Measurements from ENCODE around the gene ENPP7.

Gene ENPP7

GRCh38 chr17:79732804-79733691, 2.3 kb downstream of the ENPP7 start:
- DNase-seq (ENCODE audit: low spot score), result no peak

- DNase-seq (ENCODE audit: low spot score), result no peak
Observed at GRCh38 chr17:79733692-79734070, 2.9 kb downstream of the ENPP7 start.

GRCh38 chr17:79735096-79735495, 4.4 kb downstream of the ENPP7 start:
- no peak for DNase-seq (ENCODE audit: low spot score)

- DNase-seq (ENCODE audit: low spot score), result no peak
Observed at GRCh38 chr17:79737046-79737921, 6.5 kb downstream of the ENPP7 start.

- DNase-seq (ENCODE audit: low spot score), result no peak
Observed at GRCh38 chr17:79737922-79738578, 7.3 kb downstream of the ENPP7 start.

- DNase-seq (ENCODE audit: low spot score), result no peak
Observed at GRCh38 chr17:79738643-79739042, 7.9 kb downstream of the ENPP7 start.

- no peak for DNase-seq (ENCODE audit: low spot score)
Observed at GRCh38 chr17:79739148-79740062, 8.7 kb downstream of the ENPP7 start.

GRCh38 chr17:79740413-79740812, 9.7 kb downstream of the ENPP7 start:
- DNase-seq (ENCODE audit: low spot score), result no peak

- DNase-seq (ENCODE audit: low spot score), result no peak
Observed at GRCh38 chr17:79741401-79741750, 10.6 kb downstream of the ENPP7 start.

- DNase-seq (ENCODE audit: low spot score), result peak; percentile 73
Observed at GRCh38 chr17:79741751-79742588, 11.2 kb downstream of the ENPP7 start.

- DNase-seq (ENCODE audit: low spot score), result no peak
Observed at GRCh38 chr17:79742589-79742918, 11.8 kb downstream of the ENPP7 start.

- no peak for DNase-seq (ENCODE audit: low spot score)
Observed at GRCh38 chr17:79742951-79743476, 12.3 kb downstream of the ENPP7 start.

GRCh38 chr17:79743614-79744013, 12.9 kb downstream of the ENPP7 start:
- DNase-seq (ENCODE audit: low spot score), result no peak

- no peak for DNase-seq (ENCODE audit: low spot score)
Observed at GRCh38 chr17:79745641-79746105, 14.9 kb downstream of the ENPP7 start.

GRCh38 chr17:79746889-79747507, 16.3 kb downstream of the ENPP7 start:
- DNase-seq (ENCODE audit: low spot score), result no peak

GRCh38 chr17:79747508-79748294, 17.0 kb downstream of the ENPP7 start:
- no peak for DNase-seq (ENCODE audit: low spot score)

GRCh38 chr17:79748295-79749099, 17.8 kb downstream of the ENPP7 start:
- no peak for DNase-seq (ENCODE audit: low spot score)

GRCh38 chr17:79749156-79749815, 18.5 kb downstream of the ENPP7 start:
- DNase-seq (ENCODE audit: low spot score), result peak; percentile 69

Measured in AG08395 (cell line).